Esophagus squamous epithelium (tissue), 4 donors: ENCODE measurements around the gene CPNE7.

Experiments
- POLR2A ChIP-seq, 4 donors: fragments of 450-650 bp; IDR thresholded peaks; one replicate each; pipeline ENCODE4 v1.6.1; 2017; ENCODE audit warnings: antibody characterized with exemption in 4 of 4, mild to moderate bottlenecking in 4 of 4, moderate library complexity in 3 of 4
- TF ChIP-seq, protein P1 (sequence below), 6 experiments: fragments of 450-650 bp in 4 of 6; fragments of 200-600 bp in 2 of 6; sonication (generic) in 2 of 6; IDR thresholded peaks; one replicate each; pipeline ENCODE4 v1.5.1; 2016 to 2019; ENCODE audit warnings: antibody characterized with exemption in 6 of 6, mild to moderate bottlenecking in 4 of 6, moderate library complexity in 4 of 6

DNA sequence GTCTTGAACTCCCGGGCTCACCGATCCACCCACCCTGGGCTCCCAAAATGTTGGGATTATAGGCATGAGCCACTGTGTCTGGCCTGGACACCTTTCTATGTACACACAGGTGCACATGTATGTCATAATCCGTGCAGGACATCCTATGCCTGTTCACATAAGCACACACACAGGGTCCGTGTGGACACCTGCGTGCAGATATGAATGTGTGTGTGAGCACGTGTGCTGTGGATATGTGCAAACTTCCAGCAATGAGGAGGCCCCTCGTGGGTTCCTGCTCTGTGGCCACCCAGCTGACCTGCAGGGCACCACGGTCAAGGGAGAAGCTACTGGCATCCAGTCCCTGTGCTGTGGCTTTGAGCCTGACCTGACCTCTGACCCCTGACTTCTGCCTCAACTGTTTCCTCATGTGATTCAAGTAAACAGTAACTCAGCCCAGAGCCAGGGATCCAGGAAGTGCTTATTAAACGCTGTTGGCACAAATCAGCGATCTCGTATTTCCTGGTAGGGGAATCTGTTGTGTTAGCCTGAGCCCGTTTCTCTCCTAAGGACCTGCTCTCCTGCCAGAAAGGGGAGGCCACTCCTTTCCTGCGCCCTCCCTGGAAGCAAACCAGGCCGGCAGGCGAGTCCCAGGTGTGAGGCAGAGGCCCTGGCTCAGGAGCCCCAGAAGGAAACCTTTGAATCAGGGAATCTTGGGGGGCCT, 6.5 kb downstream of the CPNE7 start:
- TF ChIP-seq, protein P1, sequence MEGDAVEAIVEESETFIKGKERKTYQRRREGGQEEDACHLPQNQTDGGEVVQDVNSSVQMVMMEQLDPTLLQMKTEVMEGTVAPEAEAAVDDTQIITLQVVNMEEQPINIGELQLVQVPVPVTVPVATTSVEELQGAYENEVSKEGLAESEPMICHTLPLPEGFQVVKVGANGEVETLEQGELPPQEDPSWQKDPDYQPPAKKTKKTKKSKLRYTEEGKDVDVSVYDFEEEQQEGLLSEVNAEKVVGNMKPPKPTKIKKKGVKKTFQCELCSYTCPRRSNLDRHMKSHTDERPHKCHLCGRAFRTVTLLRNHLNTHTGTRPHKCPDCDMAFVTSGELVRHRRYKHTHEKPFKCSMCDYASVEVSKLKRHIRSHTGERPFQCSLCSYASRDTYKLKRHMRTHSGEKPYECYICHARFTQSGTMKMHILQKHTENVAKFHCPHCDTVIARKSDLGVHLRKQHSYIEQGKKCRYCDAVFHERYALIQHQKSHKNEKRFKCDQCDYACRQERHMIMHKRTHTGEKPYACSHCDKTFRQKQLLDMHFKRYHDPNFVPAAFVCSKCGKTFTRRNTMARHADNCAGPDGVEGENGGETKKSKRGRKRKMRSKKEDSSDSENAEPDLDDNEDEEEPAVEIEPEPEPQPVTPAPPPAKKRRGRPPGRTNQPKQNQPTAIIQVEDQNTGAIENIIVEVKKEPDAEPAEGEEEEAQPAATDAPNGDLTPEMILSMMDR (IDR thresholded peaks at IDR 0.05) = no peak
- no peak for TF ChIP-seq POLR2A (IDR thresholded peaks at IDR 0.05)
